Fibroblast of lung (primary cell): ENCODE data around the gene RCSD1.

Source experiments
- CTCF ChIP-seq, 2 donors: IDR thresholded peaks in 1 of 2; conservative IDR thresholded peaks in 1 of 2; 1 replicate in 1 of 2; 2 replicates in 1 of 2; pipeline ENCODE4 v1.5.1; 2011 to 2012; ENCODE audit warnings: low read length in 2 of 2, control low read depth in 1 of 2, inconsistent platforms in 1 of 2, low read depth in 1 of 2, mild to moderate bottlenecking in 1 of 2
- EZH2 ChIP-seq: IDR thresholded peaks from 2 replicates; pipeline ENCODE4 v1.5.1; 2012; ENCODE audit warnings: low read length, control low read depth, mild to moderate bottlenecking; ENCODE audit errors: missing control alignments

GRCh38 chr1:167673265-167673664, 43.2 kb downstream of the RCSD1 start:
- TF ChIP-seq CTCF (conservative IDR thresholded peaks at IDR 0.05 in 1 of 2, IDR thresholded peaks at IDR 0.05 in 1 of 2; ENCODE audit: low read depth in 1 of 2, low read length in 2 of 2) (no peak), EZH2 (no peak)
